ENCODE data around the gene MYOM1.

MYOM1 gene

GRCh38 chr18:3219631-3220335 is at the start of gene MYOM1:
TSS of gene MYOM1 (minus strand) at chr18:3219968. CDS start at chr18:3215223, 4,745 bp downstream.
- no peak for DNase-seq

GRCh38 chr18:3269241-3269913 is 49.6 kb upstream of the MYOM1 start:
- DNase-seq, result no peak

GRCh38 chr18:3268306-3268705 is 48.5 kb upstream of the MYOM1 start:
- no peak for DNase-seq

- DNase-seq, result no peak
These were observed 46.4 kb upstream of the MYOM1 start for GRCh38 chr18:3266062-3266608.

- DNase-seq, result no peak
These were observed 45.8 kb upstream of the MYOM1 start for GRCh38 chr18:3265564-3266033.

- DNase-seq, result no peak
These were observed 44.6 kb upstream of the MYOM1 start for GRCh38 chr18:3264362-3264761.

GRCh38 chr18:3263132-3263700 is 43.4 kb upstream of the MYOM1 start:
- no peak for DNase-seq

- no peak for DNase-seq
These were observed 42.7 kb upstream of the MYOM1 start for GRCh38 chr18:3262234-3263131.

GRCh38 chr18:3261373-3262233 is 41.8 kb upstream of the MYOM1 start, which contains the start of gene MYL12B:
TSS of gene MYL12B (plus strand) at chr18:3262133. CDS start at chr18:3272899, 10,766 bp downstream.
- DNase-seq, result peak; percentile 28

GRCh38 chr18:3260995-3261372 is 41.2 kb upstream of the MYOM1 start:
- no peak for DNase-seq

- DNase-seq, result no peak
These were observed 37.9 kb upstream of the MYOM1 start for GRCh38 chr18:3257627-3258120.

- no peak for DNase-seq
These were observed 37.2 kb upstream of the MYOM1 start for GRCh38 chr18:3256693-3257626.

- no peak for DNase-seq
These were observed 35.9 kb upstream of the MYOM1 start for GRCh38 chr18:3255611-3256165.

- DNase-seq, result no peak
These were observed 35.0 kb upstream of the MYOM1 start for GRCh38 chr18:3254725-3255124.

- DNase-seq, result no peak
These were observed 33.1 kb upstream of the MYOM1 start for GRCh38 chr18:3252843-3253242.

GRCh38 chr18:3251963-3252277 is 32.2 kb upstream of the MYOM1 start:
- DNase-seq, result no peak

GRCh38 chr18:3251249-3251962 is 31.6 kb upstream of the MYOM1 start:
- no peak for DNase-seq

GRCh38 chr18:3250237-3251107 is 30.7 kb upstream of the MYOM1 start:
- DNase-seq, result no peak

Measured in NCI-H748 treated with DMSO at 0.1 percent for 48 hours (cell line).